ENCODE measurements around the gene NRN1L. TPM values are rescaled to one million over a fixed set of nuclear protein-coding genes. Genes with fewer than 3 reads are reported as not detected.

Gene NRN1L
- total and polyA plus RNA-seq, 4 donors, result 1.1 to 5.8 (median 3.6) TPM

DNA sequence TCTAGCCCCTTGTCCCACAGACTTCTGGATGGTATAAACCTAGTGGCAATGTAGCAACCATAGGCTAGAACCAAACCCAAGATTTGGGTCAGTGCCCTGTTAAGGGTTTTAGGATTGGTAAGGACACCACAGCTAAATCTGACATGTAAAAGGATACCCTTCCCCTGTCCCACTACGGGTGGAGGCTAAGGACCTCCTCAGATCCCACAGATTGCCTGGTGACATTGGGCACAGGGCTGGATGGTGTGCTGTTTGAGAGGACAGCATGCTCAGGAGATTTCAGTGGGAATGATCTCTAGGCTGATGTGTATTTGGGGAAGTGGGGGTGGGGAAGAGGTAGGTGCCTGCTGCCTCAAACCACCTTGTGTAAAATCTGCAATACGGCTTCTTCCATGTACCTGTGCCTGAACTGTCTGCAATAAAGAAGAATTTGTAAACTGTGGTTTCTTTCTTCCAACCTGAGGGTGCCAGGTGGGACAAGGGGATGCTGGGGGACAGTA is 12.5 kb upstream of the NRN1L start:
- peak overlapping the region; percentile 43 to 80 for H3K9ac ChIP-seq (ENCODE audit: insufficient read depth in 1 of 2, low read length in 2 of 2)
- peaks cover 7 to 15% (median 9%) of the 10 kb centered on the region in 5 donors for H3K4me1 ChIP-seq (ENCODE audit: control insufficient read depth in 5 of 5, insufficient read depth in 5 of 5, low read length in 5 of 5)
- no peaks in the 10 kb centered on the region for H3K27me3 ChIP-seq (ENCODE audit: control insufficient read depth in 3 of 3, insufficient read depth in 3 of 3, low read length in 2 of 3)
- WGBS, 2 donors, result 58 to 64% methylated on average over 2 of the region's 2 CpGs
- DNase-seq (no peak), ATAC-seq (ENCODE audit: insufficient read depth, low FRiP score) (no peak)
- H3K9me3 ChIP-seq (ENCODE audit: control insufficient read depth in 4 of 4, insufficient read depth in 3 of 4, low read length in 3 of 4), result no peaks in the 10 kb centered on the region
- peaks cover 0 to 38% (median 19%) of the 10 kb centered on the region in 4 donors for H3K36me3 ChIP-seq (ENCODE audit: control insufficient read depth in 4 of 4, insufficient read depth in 4 of 4, low read length in 4 of 4)
- H3K4me3 ChIP-seq, result no peak overlapping the region
- TF ChIP-seq, protein P1, sequence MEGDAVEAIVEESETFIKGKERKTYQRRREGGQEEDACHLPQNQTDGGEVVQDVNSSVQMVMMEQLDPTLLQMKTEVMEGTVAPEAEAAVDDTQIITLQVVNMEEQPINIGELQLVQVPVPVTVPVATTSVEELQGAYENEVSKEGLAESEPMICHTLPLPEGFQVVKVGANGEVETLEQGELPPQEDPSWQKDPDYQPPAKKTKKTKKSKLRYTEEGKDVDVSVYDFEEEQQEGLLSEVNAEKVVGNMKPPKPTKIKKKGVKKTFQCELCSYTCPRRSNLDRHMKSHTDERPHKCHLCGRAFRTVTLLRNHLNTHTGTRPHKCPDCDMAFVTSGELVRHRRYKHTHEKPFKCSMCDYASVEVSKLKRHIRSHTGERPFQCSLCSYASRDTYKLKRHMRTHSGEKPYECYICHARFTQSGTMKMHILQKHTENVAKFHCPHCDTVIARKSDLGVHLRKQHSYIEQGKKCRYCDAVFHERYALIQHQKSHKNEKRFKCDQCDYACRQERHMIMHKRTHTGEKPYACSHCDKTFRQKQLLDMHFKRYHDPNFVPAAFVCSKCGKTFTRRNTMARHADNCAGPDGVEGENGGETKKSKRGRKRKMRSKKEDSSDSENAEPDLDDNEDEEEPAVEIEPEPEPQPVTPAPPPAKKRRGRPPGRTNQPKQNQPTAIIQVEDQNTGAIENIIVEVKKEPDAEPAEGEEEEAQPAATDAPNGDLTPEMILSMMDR (IDR thresholded peaks at IDR 0.05; ENCODE audit: control extremely low read depth, extremely low read depth), result no peak
- H3K27ac ChIP-seq (ENCODE audit: low read depth in 1 of 2, low read length in 1 of 2), result peak overlapping the region in 1 of 2 donors; percentile 91

- ATAC-seq (ENCODE audit: insufficient read depth, low FRiP score) (peak; percentile 91), DNase-seq (peak; percentile 70 to 79 (median 79))
- Histone ChIP-seq H3K4me3 (peak within 1 kb of the TSS; percentile 95), H3K9me3 (ENCODE audit: control insufficient read depth in 4 of 4, insufficient read depth in 3 of 4, low read length in 3 of 4) (no peaks in the 10 kb centered on the region), H3K27me3 (ENCODE audit: control insufficient read depth in 3 of 3, insufficient read depth in 3 of 3, low read length in 2 of 3) (no peaks in the 10 kb centered on the region), H3K27ac (ENCODE audit: low read depth in 1 of 2, low read length in 1 of 2) (peak within 1 kb of the TSS; percentile 66 to 91), H3K36me3 (ENCODE audit: control insufficient read depth in 4 of 4, insufficient read depth in 4 of 4, low read length in 4 of 4) (peaks cover 0 to 38% (median 23%) of the 10 kb centered on the region in 4 donors), H3K4me1 (ENCODE audit: control insufficient read depth in 5 of 5, insufficient read depth in 5 of 5, low read length in 5 of 5) (peaks cover 7 to 15% (median 9%) of the 10 kb centered on the region in 5 donors), H3K9ac (ENCODE audit: insufficient read depth in 1 of 2, low read length in 2 of 2) (peak within 1 kb of the TSS; percentile 63 to 80)
- TF ChIP-seq, protein P1 (IDR thresholded peaks at IDR 0.05; ENCODE audit: control extremely low read depth, extremely low read depth), result no peak
- WGBS, 2 donors, result 1 to 3% methylated on average over 38 to 72 of the region's 72 CpGs
Measured at GRCh38 chr16:67872631-67873434, 11.9 kb upstream of the NRN1L start, which contains the start of gene EDC4. Gene EDC4, plus strand, starts transcription at chr16:67873052. Its CDS starts 210 bp downstream, at chr16:67873262.

DNA sequence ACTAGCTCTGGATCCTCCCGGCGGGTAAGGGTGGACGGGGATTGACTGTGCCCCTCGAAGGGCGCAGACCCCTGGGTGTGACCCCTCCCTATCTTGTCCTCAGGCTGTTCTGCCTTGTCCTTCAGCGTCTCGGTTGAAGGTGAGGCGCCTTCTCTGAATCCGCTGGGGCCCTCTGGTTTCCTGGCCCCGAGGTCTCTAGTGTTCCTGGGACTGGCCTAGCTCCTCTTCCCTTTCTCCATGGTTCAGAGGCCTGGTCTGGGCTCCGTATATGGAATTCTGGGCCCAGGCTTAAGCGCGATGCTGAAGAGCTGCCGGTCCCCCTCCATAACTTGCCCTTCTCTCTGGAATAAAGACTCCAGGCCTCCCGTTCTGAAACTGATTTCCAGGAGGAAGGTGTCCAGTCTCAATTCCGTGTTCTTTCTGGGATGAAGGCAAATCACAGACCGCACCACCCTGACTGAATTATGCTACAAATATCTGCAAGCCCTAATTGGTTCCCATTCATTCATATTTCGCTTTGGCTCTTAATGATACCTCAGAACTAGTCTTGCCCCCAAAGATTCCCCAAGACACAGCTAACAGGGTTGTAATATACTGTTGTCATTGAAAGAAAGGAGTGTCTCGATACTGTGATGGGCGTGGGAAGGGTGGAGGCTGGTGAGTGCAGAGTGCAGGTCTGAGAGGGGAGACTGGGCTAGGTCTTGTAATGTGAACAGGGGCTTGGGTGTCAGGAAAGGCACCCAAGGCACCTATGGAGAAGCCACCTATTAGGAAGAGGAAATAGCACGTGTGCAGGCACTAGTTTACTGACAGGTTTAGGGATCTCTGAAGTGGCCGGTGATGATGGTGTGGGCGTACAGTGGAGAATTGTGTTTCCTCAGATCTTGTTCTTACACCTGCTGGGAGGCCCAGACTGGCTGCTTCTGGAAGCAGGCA is 11.0 kb upstream of the NRN1L start:
- Histone ChIP-seq H3K36me3 (ENCODE audit: control insufficient read depth in 4 of 4, insufficient read depth in 4 of 4, low read length in 4 of 4) (peaks cover 0 to 40% (median 25%) of the 10 kb centered on the region in 4 donors), H3K4me3 (peak overlapping the region; percentile 95), H3K4me1 (ENCODE audit: control insufficient read depth in 5 of 5, insufficient read depth in 5 of 5, low read length in 5 of 5) (peaks cover 7 to 15% (median 9%) of the 10 kb centered on the region in 5 donors), H3K9me3 (ENCODE audit: control insufficient read depth in 4 of 4, insufficient read depth in 3 of 4, low read length in 3 of 4) (no peaks in the 10 kb centered on the region), H3K27ac (ENCODE audit: low read depth in 1 of 2, low read length in 1 of 2) (peak overlapping the region; percentile 66 to 91), H3K27me3 (ENCODE audit: control insufficient read depth in 3 of 3, insufficient read depth in 3 of 3, low read length in 2 of 3) (no peaks in the 10 kb centered on the region), H3K9ac (ENCODE audit: insufficient read depth in 1 of 2, low read length in 2 of 2) (peak overlapping the region; percentile 63 to 80)
- no peak for ATAC-seq (ENCODE audit: insufficient read depth, low FRiP score)
- TF ChIP-seq, protein P1 (IDR thresholded peaks at IDR 0.05; ENCODE audit: control extremely low read depth, extremely low read depth), result no peak
- DNase-seq, result no peak
- 11 to 14% methylated on average over 23 of the region's 23 CpGs for WGBS, 2 donors

All from lung (tissue), 12 donors.